Vagina (tissue), 2 donors: ENCODE results near the gene SLC6A6.

Experiments
- POLR2A ChIP-seq, 2 donors: fragments of 450-650 bp; IDR thresholded peaks; one replicate each; pipeline ENCODE4 v1.6.1; 2017; ENCODE audit warnings: antibody characterized with exemption in 2 of 2, mild to moderate bottlenecking in 2 of 2, moderate library complexity in 2 of 2
- TF ChIP-seq, protein P1 (sequence below), 3 experiments: fragments of 450-650 bp in 2 of 3; fragments of 200-600 bp in 1 of 3; sonication (generic) in 1 of 3; IDR thresholded peaks; one replicate each; pipeline ENCODE4 v1.5.1; 2017 to 2019; ENCODE audit warnings: antibody characterized with exemption in 3 of 3, mild to moderate bottlenecking in 2 of 3, moderate library complexity in 2 of 3

DNA sequence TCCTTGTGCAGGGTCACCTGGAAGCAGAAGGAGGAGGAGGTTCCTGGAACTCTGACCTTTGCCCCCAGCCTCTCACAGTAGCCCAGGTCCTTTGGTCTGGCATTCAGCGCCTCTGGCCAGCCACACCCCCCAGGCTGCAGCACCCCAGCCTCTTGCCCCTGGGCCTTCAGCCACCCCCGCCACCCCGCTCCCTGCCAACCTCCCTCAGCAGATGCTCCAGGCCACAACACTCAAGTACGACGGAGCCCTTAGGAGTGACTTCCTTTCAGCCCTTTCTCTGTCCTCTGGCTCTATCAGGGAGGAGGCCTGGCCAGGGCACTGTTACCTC is 92.5 kb downstream of the SLC6A6 start:
- no peak for TF ChIP-seq POLR2A (IDR thresholded peaks at IDR 0.05)
- TF ChIP-seq, protein P1, sequence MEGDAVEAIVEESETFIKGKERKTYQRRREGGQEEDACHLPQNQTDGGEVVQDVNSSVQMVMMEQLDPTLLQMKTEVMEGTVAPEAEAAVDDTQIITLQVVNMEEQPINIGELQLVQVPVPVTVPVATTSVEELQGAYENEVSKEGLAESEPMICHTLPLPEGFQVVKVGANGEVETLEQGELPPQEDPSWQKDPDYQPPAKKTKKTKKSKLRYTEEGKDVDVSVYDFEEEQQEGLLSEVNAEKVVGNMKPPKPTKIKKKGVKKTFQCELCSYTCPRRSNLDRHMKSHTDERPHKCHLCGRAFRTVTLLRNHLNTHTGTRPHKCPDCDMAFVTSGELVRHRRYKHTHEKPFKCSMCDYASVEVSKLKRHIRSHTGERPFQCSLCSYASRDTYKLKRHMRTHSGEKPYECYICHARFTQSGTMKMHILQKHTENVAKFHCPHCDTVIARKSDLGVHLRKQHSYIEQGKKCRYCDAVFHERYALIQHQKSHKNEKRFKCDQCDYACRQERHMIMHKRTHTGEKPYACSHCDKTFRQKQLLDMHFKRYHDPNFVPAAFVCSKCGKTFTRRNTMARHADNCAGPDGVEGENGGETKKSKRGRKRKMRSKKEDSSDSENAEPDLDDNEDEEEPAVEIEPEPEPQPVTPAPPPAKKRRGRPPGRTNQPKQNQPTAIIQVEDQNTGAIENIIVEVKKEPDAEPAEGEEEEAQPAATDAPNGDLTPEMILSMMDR (IDR thresholded peaks at IDR 0.05): no peak
